Right renal pelvis (tissue), 4 donors: ENCODE data around the gene VWA3A. TPM values are rescaled to one million over a fixed set of nuclear protein-coding genes. Genes with fewer than 3 reads are reported as not detected.
"Not testable (repeated sequence)": the region's sequence is repeated elsewhere in the genome, so short reads cannot be mapped to it uniquely, and the experiment has no call there.

Source experiments
- DNase-seq, 4 donors: peaks; one replicate each; pipeline ENCODE4 v3.0.0-alpha.2; 2013; ENCODE audit warnings: low read depth in 4 of 4, low spot score in 3 of 4, missing footprints in 1 of 4
- polyA plus RNA-seq, 4 donors: library from polyadenylated mRNA; unstranded; fragments of 120-200 nt; gene quantifications; one replicate each; pipeline ENCODE4 v1.2.1, GENCODE V29; 2013; ENCODE audit not compliant: insufficient read length in 4 of 4

VWA3A gene
- polyA plus RNA-seq, 4 donors, result 1.5 to 2.5 (median 1.8) TPM

DNA sequence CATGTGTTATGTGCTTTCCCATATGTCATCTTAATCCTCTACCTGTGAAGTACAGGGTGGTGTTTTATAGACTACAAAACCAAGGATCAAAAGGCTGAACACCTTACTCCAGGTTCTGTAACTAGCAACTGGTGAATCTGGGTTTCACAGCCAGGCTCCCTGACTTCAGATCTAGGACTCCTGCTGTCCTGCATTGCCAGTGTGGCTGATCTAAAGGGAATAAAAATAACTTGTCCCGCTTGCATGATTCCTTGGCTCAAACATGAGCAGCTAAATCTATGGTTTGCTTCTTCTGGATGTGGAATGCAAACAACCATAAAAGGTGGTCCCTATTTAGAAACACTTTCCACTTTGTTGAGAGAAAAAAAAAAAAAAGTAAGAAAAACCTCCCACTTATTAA, 3.7 kb upstream of the VWA3A start:
- no peak for DNase-seq

DNA sequence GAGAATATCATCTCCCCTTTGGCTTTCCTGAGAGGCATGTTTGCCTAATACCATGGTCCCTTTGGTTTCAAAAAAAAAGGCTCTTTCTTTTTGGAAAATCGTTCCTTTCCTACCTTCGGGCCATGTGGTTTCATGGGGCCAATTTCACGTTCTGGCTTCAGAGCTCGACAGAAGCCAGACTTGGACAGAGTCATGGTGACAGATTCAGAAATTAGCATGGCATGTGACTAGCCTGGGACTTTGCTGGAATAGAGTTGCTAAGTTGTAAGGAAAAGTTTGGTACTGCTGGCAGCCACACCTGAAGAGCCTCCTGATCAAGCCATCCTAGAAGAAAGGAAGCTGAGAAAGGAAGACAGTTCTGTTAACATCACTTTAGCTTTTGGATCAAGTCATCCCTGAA, 2.4 kb upstream of the VWA3A start:
- no peak for DNase-seq

- no peak for DNase-seq
Measured at GRCh38 chr16:22091721-22092120, 620 bp upstream of the VWA3A start.

- no peak for DNase-seq
Measured at GRCh38 chr16:22093331-22093730, 990 bp downstream of the VWA3A start.

DNA sequence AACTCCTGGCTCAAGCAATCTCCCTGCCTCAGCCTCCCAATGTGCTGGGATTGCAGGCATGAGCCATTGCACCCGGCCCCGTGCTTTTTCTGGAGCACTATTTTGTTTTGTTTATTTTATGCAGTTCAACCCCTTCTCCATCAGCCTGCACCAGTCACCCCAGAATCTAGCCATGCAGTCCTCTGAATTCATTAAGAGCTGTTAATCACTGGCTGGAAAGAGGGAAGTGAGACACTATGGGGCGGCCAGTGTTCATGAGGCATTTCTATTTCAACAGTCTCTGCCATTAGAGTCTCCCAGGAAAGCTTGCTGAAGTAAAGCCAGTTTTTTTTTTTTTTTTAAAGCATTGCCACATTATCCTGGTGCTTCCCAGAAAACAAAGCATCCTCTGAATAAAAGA, 1.7 kb downstream of the VWA3A start:
- DNase-seq, result no peak

- DNase-seq, result peak; percentile 13 to 31 (median 23)
Measured at GRCh38 chr16:22098405-22099255, 6.3 kb downstream of the VWA3A start.

GRCh38 chr16:22099256-22099975, 7.1 kb downstream of the VWA3A start:
- DNase-seq, result no peak

GRCh38 chr16:22103441-22103840, 11.1 kb downstream of the VWA3A start:
- DNase-seq, result no peak

- DNase-seq, result no peak
Measured at GRCh38 chr16:22109258-22109898, 17.0 kb downstream of the VWA3A start.

GRCh38 chr16:22111629-22112028, 19.3 kb downstream of the VWA3A start:
- not testable (repeated sequence) for DNase-seq

GRCh38 chr16:22116095-22116700, 23.9 kb downstream of the VWA3A start:
- DNase-seq, result no peak

GRCh38 chr16:22117609-22118008, 25.3 kb downstream of the VWA3A start:
- DNase-seq, result no peak

DNA sequence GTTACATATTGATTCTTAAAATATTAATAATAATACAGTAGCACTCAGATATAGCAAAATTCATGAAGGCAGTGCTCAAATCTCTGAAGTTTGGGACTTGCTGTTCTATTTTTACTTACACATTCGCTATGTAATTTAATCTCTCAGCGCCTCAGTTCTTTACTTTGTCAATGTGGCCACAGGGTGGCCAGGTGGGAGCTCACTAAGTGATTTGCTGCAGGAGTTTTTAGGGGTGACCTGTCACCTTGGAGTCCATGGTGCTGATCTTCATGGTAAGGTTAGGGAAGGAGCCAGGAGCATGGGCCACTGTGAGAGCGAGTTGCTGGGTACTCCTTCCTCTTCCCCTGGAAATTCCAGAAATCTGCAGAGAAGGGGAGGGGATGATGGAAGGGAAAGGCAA, 28.1 kb downstream of the VWA3A start:
- DNase-seq, result no peak

- DNase-seq, result no peak
Measured at GRCh38 chr16:22122239-22122638, 29.9 kb downstream of the VWA3A start.

- no peak for DNase-seq
Measured at GRCh38 chr16:22123146-22123545, 30.8 kb downstream of the VWA3A start.

GRCh38 chr16:22123759-22124490, 31.6 kb downstream of the VWA3A start:
- DNase-seq, result no peak

- no peak for DNase-seq
Measured at GRCh38 chr16:22124583-22125284, 32.4 kb downstream of the VWA3A start.

DNA sequence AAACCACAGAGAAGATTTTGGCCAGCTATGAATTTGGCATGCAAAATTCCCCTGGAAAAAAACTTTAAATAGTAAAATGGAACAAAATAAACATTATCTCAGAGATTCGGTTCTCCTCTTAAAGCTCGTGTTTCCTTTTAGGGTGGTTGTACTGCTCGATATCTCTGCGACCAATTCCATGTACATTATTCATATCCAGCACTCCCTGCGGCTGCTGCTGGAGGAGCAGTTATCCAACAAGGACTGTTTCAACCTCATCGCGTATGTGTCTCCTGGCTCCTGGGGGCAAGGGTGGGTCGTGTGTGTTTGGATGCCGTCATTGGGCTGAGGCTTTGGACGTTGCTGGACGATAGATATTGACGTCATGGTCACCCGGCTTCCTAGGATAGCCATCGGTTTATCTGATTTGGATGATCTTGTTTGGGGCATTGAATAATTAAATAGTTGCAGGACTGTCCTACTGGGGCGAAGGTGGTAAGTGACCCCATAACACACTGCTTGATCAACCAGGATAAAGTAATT, 33.8 kb downstream of the VWA3A start:
- no peak for DNase-seq

DNA sequence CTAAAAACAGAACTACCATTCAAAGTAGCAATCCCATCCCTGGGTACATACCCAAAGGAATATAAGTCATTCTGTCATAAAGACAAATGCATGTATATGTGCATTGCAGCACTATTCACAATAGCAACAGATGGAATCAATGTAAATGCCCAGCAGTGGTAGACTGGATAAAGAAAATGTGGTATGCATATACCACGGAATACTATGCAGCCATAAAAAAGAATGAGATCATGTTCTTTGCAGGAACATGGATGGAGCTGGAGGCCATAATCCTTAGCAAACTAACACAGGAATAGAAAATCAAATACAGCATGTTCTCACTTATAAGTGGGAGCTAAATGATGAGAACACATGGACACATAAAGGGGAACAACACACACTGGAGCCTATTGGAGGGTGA, 36.2 kb downstream of the VWA3A start:
- not testable (repeated sequence) for DNase-seq

DNA sequence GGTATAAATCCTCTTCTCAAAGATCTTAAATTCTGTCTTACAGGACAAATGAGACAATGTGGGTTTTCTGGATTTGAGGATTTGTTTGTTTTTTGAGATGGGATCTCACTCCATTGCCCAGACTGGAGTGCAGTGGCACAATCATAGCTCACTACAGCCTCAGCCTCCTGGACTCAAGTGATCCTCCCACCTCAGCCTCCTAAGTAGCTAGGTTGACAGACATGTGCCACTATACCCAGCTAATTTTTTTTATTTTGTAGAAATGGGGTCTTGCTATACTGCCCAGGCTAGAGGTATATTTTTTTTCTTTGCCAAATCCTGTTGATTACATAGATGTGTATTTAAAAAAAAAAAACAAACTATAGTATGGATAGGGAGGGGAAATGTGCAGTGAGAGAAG, 38.2 kb downstream of the VWA3A start:
- DNase-seq, result no peak
